Neuron (in vitro differentiated cells): ENCODE results near the gene G0S2.

Experiments
- H2AFZ ChIP-seq: one replicate; pipeline ENCODE4 v1.6.1; 2013; ENCODE audit warnings: low read depth, mild to moderate bottlenecking, inconsistent platforms, low read length, moderate library complexity
- H3K27me3 ChIP-seq: one replicate; pipeline ENCODE4 v1.6.1; 2013; ENCODE audit warnings: low read length; ENCODE audit not compliant: insufficient read depth
- H3K36me3 ChIP-seq: one replicate; pipeline ENCODE4 v1.6.1; 2013; ENCODE audit warnings: low read length; ENCODE audit not compliant: insufficient read depth
- H3K4me1 ChIP-seq: one replicate; pipeline ENCODE4 v1.6.1; 2013; ENCODE audit warnings: low read length; ENCODE audit not compliant: insufficient read depth
- H3K4me3 ChIP-seq: 2 replicates; pipeline ENCODE4 v1.5.1; 2013; ENCODE audit warnings: mild to moderate bottlenecking, low read length, moderate library complexity
- H3K9me3 ChIP-seq: one replicate; pipeline ENCODE4 v1.6.1; 2013; ENCODE audit warnings: low read length

Gene G0S2

GRCh38 chr1:209723265-209723664 lies 48.1 kb downstream of the G0S2 start:
- Histone ChIP-seq H3K27me3 (peaks cover 3% of the 10 kb centered on the region), H3K4me3 (no peak overlapping the region), H2AFZ (no peak overlapping the region), H3K36me3 (no peaks in the 10 kb centered on the region), H3K9me3 (no peaks in the 10 kb centered on the region), H3K4me1 (no peaks in the 10 kb centered on the region)

DNA sequence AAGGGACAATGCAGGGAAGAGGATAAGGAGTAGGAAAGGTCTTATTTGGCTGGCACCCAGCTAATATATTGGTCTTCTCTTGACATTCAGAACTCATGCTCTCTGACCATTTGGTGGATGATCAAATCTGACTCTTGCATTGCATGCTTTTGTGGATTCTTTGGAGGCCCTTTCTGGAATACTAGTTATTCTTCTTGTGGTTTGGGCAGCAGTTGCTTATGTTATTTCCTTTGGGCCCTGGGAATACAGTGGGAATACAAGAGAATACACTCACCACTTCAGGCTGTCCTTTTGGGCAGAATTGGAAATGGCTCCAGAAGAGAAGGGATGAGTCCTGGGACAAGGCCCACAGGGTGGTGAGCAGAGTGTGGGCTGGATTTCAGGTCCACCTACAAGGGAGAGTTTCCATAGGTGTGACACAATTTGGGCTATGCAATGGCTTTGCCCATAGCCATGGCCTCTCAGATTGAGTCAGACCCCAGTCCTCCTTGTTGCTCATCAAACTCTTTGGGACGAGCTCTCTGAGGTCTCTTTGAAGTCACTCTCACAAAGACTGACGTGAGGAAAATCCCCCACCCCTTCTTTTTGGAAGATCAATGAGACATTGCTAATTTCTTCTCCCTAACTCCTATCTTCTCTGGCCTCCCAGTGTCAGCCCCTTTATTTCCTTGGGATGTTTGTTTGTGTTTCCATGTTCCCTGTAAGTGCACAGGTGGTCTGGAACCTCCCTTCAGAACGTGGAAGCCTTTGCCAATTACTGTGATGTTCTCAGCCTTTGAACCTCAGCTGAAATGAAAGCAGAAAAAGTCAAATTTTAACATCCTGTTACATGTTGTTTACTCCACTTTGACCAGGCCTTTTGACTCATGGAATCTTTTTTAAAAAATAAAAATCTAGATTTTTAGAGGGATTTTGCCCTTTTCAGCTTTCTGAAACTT lies 48.8 kb downstream of the G0S2 start:
- H3K9me3 ChIP-seq, result no peaks in the 10 kb centered on the region
- no peak overlapping the region for H2AFZ ChIP-seq
- no peak overlapping the region for H3K4me3 ChIP-seq
- no peaks in the 10 kb centered on the region for H3K4me1 ChIP-seq
- no peaks in the 10 kb centered on the region for H3K36me3 ChIP-seq
- peaks cover 3% of the 10 kb centered on the region for H3K27me3 ChIP-seq
